Measurements from ENCODE around the gene ARL6IP1. TPM values are rescaled to one million over a fixed set of nuclear protein-coding genes. Genes with fewer than 3 reads are reported as not detected.

ARL6IP1 gene
- total RNA-seq, 2 experiments from 2014 or later = 224 to 349 TPM

GRCh38 chr16:18832613-18833012 is 31.3 kb upstream of the ARL6IP1 start:
- POLR2A ChIA-PET = interaction anchor here (0.7 kb wide), 1 partner anchor 41 kb away, joined by 3 read pairs; no protein-coding TSS in a partner anchor
- peaks cover 98% of the 10 kb centered on the region for H3K36me3 ChIP-seq (ENCODE audit: insufficient read depth, low read length)
- H3K4me1 ChIP-seq (ENCODE audit: insufficient read depth, low read length, poor library complexity, severe bottlenecking) = no peaks in the 10 kb centered on the region
- DNase-seq (ENCODE audit: low spot score) = no peak
- intact Hi-C loops (cut with micrococcal nuclease; ENCODE audit: unreplicated experiment) = no loop called here
- H3K4me3 ChIP-seq (ENCODE audit: low read depth, low read length, poor library complexity, severe bottlenecking) = no peak overlapping the region
- H3K27ac ChIP-seq (ENCODE audit: low read depth, low read length, poor library complexity, severe bottlenecking) = no peak overlapping the region
- H4K20me1 ChIP-seq (ENCODE audit: insufficient read depth, low read length) = no peaks in the 10 kb centered on the region; the same call in 1 of the 2 replicates
- H3K9me3 ChIP-seq (ENCODE audit: low read length) = no peaks in the 10 kb centered on the region
- no peaks in the 10 kb centered on the region for H3K9me2 ChIP-seq (ENCODE audit: insufficient read depth, low read length)
- CTCF ChIA-PET (ENCODE audit: unreplicated experiment) = no interaction called here
- H3K79me2 ChIP-seq (ENCODE audit: insufficient read depth, low read depth, low read length) = no peaks in the 10 kb centered on the region
- no peak overlapping the region for H3K4me2 ChIP-seq (ENCODE audit: low read length)
- BruUV-seq (replicated peaks) = no TSS peak
- H2AFZ ChIP-seq (ENCODE audit: low read length) = no peak overlapping the region
- TF ChIP-seq EZH2phosphoT487 (IDR thresholded peaks at IDR 0.05; ENCODE audit: borderline replicate concordance, low read depth, low read length) = no peak
- TF ChIP-seq CTCF (conservative IDR thresholded peaks at IDR 0.05; ENCODE audit: low read length) = no peak

- no peaks in the 10 kb centered on the region for H3K4me1 ChIP-seq (ENCODE audit: insufficient read depth, low read length, poor library complexity, severe bottlenecking)
- H3K27ac ChIP-seq (ENCODE audit: low read depth, low read length, poor library complexity, severe bottlenecking) = no peak overlapping the region
- H3K79me2 ChIP-seq (ENCODE audit: insufficient read depth, low read depth, low read length) = no peaks in the 10 kb centered on the region
- peaks cover 94% of the 10 kb centered on the region for H3K36me3 ChIP-seq (ENCODE audit: insufficient read depth, low read length)
- DNase-seq (ENCODE audit: low spot score) = no peak
- ChIA-PET POLR2A (interaction anchor here (0.5 to 1.6 kb wide), 3 partner anchors 12 to 688 kb away, joined by 3 to 6 read pairs (median 6); no protein-coding TSS in a partner anchor), CTCF (ENCODE audit: unreplicated experiment) (no interaction called here)
- no peak overlapping the region for H2AFZ ChIP-seq (ENCODE audit: low read length)
- H3K9me2 ChIP-seq (ENCODE audit: insufficient read depth, low read length) = no peaks in the 10 kb centered on the region
- TF ChIP-seq EZH2phosphoT487 (IDR thresholded peaks at IDR 0.05; ENCODE audit: borderline replicate concordance, low read depth, low read length) = no peak
- no peak for TF ChIP-seq CTCF (conservative IDR thresholded peaks at IDR 0.05; ENCODE audit: low read length)
- no peak overlapping the region for H3K4me3 ChIP-seq (ENCODE audit: low read depth, low read length, poor library complexity, severe bottlenecking)
- BruUV-seq (replicated peaks) = no TSS peak
- H3K9me3 ChIP-seq (ENCODE audit: low read length) = no peaks in the 10 kb centered on the region
- no peaks in the 10 kb centered on the region; the same call in 1 of the 2 replicates for H4K20me1 ChIP-seq (ENCODE audit: insufficient read depth, low read length)
- intact Hi-C loops (cut with micrococcal nuclease; ENCODE audit: unreplicated experiment) = no loop called here
- H3K4me2 ChIP-seq (ENCODE audit: low read length) = no peak overlapping the region
These were observed 30.7 kb upstream of the ARL6IP1 start for GRCh38 chr16:18832006-18832405.

GRCh38 chr16:18829251-18829650 is 27.9 kb upstream of the ARL6IP1 start:
- no TSS peak for BruUV-seq (replicated peaks)
- CTCF ChIA-PET (ENCODE audit: unreplicated experiment) = interaction anchor here (0.8 kb wide), 1 partner anchor 28 kb away, joined by 4 read pairs; the partner anchor contains the start of gene ARL6IP1
- peaks cover 69% of the 10 kb centered on the region for H3K36me3 ChIP-seq (ENCODE audit: insufficient read depth, low read length)

More at GRCh38 chr16:18829251-18829650, 27.9 kb upstream of the ARL6IP1 start:
- no peaks in the 10 kb centered on the region for H3K79me2 ChIP-seq (ENCODE audit: insufficient read depth, low read depth, low read length)
- no peaks in the 10 kb centered on the region for H3K9me3 ChIP-seq (ENCODE audit: low read length)
- H3K4me1 ChIP-seq (ENCODE audit: insufficient read depth, low read length, poor library complexity, severe bottlenecking) = no peaks in the 10 kb centered on the region
- DNase-seq (ENCODE audit: low spot score) = no peak
- no peaks in the 10 kb centered on the region for H4K20me1 ChIP-seq (ENCODE audit: insufficient read depth, low read length)
- no peak for TF ChIP-seq CTCF (conservative IDR thresholded peaks at IDR 0.05; ENCODE audit: low read length)
- TF ChIP-seq EZH2phosphoT487 (IDR thresholded peaks at IDR 0.05; ENCODE audit: borderline replicate concordance, low read depth, low read length) = no peak
- no peaks in the 10 kb centered on the region for H3K9me2 ChIP-seq (ENCODE audit: insufficient read depth, low read length)
- no peak overlapping the region for H3K27ac ChIP-seq (ENCODE audit: low read depth, low read length, poor library complexity, severe bottlenecking)
- intact Hi-C loops (cut with micrococcal nuclease; ENCODE audit: unreplicated experiment) = no loop called here
- no peak overlapping the region for H3K4me2 ChIP-seq (ENCODE audit: low read length)
- H2AFZ ChIP-seq (ENCODE audit: low read length) = no peak overlapping the region
- POLR2A ChIA-PET = interaction anchor here (1.1 kb wide), 1 partner anchor 10 kb away, joined by 3 read pairs; no protein-coding TSS in a partner anchor
- H3K4me3 ChIP-seq (ENCODE audit: low read depth, low read length, poor library complexity, severe bottlenecking) = no peak overlapping the region

All from OCI-LY7 (cell line).